Thyroid gland (tissue), 4 donors: ENCODE results near the gene MAJIN. TPM values are rescaled to one million over a fixed set of nuclear protein-coding genes. Genes with fewer than 3 reads are reported as not detected.

Experiments used
- DNase-seq, 2 donors: peaks; one replicate each; pipeline ENCODE4 v3.0.0-alpha.2; 2019
- H3K27ac ChIP-seq, 3 donors: fragments of 200-600 bp; sonication (generic); 1 replicate in 2 of 3; 2 replicates in 1 of 3; pipeline ENCODE4 v1.5.1; 2016 to 2019; ENCODE audit warnings: mild to moderate bottlenecking in 1 of 3, moderate library complexity in 1 of 3
- H3K27me3 ChIP-seq: fragments of 200-600 bp; sonication (generic); one replicate; pipeline ENCODE4 v1.5.1; 2019
- H3K36me3 ChIP-seq, 2 donors: fragments of 200-600 bp; sonication (generic); one replicate each; pipeline ENCODE4 v1.5.1; 2016 to 2019
- H3K4me1 ChIP-seq, 2 donors: fragments of 200-600 bp; sonication (generic); one replicate each; pipeline ENCODE4 v1.5.1; 2017 to 2019
- H3K4me3 ChIP-seq, 3 donors: fragments of 200-600 bp; sonication (generic); replicated peaks in 1 of 3; 1 replicate in 2 of 3; 2 replicates in 1 of 3; pipeline ENCODE4 v1.5.1; 2016; ENCODE audit warnings: mild to moderate bottlenecking in 1 of 3
- H3K9me3 ChIP-seq: fragments of 200-600 bp; sonication (generic); one replicate; pipeline ENCODE4 v1.5.1; 2017
- CTCF ChIP-seq, 6 experiments: fragments of 200-600 bp in 3 of 6; fragments of 450-650 bp in 3 of 6; sonication (generic) in 3 of 6; IDR thresholded peaks; one replicate each; pipeline ENCODE4 v1.5.1; 2016 to 2019; ENCODE audit warnings: antibody characterized with exemption in 6 of 6, mild to moderate bottlenecking in 2 of 6, inconsistent platforms in 1 of 6, moderate library complexity in 1 of 6
- POLR2A ChIP-seq, 2 donors: fragments of 450-650 bp; IDR thresholded peaks; one replicate each; pipeline ENCODE4 v1.6.1; 2017; ENCODE audit warnings: antibody characterized with exemption in 2 of 2, mild to moderate bottlenecking in 2 of 2, moderate library complexity in 1 of 2
- WGBS, 2 donors: methylation state at CpG; one replicate each; pipeline ENCODE4 v1.1.5; 2017; 5-methylcytosine and 5-hydroxymethylcytosine counted together
- intact Hi-C: fragments of 100-400 bp; cut with DNase I; formaldehyde crosslinking; loops from one replicate; pipeline ENCODE4 v1.15.1; 2023
- total RNA-seq, 4 donors: library from RNA; depleted of rRNA; stranded (reverse); fragments of >200 nt; gene quantifications; one replicate each; pipeline ENCODE4 v1.2.3, GENCODE V29; 2016

Gene MAJIN
- under 1 TPM in 1 of 4 donors, not detected in 3; 0.27 TPM for total RNA-seq

GRCh38 chr11:64971421-64972233 is at the start of gene MAJIN:
TSS of gene MAJIN (minus strand) at chr11:64972108. CDS start at chr11:64959405, 12,703 bp downstream.
- H3K27me3 ChIP-seq, result no peaks in the 10 kb centered on the region
- peak within 1 kb of the TSS; percentile 36 to 71 (median 49) for H3K27ac ChIP-seq
- H3K36me3 ChIP-seq, result no peaks in the 10 kb centered on the region
- H3K4me1 ChIP-seq, result peaks cover 13 to 15% of the 10 kb centered on the region in 2 donors
- peak; percentile 86 to 88 for DNase-seq
- peak within 1 kb of the TSS in 1 of 3 donors; percentile 21 for H3K4me3 ChIP-seq
- intact Hi-C loops, result no loop called here
- peak in 1 of 2 donors; percentile 35 for TF ChIP-seq POLR2A (IDR thresholded peaks at IDR 0.05)
- no peak for TF ChIP-seq CTCF (IDR thresholded peaks at IDR 0.05)
- 23 to 30% methylated on average over 38 to 52 of the region's 69 CpGs for WGBS, 2 donors
- no peaks in the 10 kb centered on the region for H3K9me3 ChIP-seq

GRCh38 chr11:65021509-65021908 is 49.6 kb upstream of the MAJIN start:
- H3K9me3 ChIP-seq, result no peaks in the 10 kb centered on the region
- H3K36me3 ChIP-seq, result peaks cover 4 to 8% of the 10 kb centered on the region in 2 donors
- no peak overlapping the region for H3K27ac ChIP-seq
- no peak for DNase-seq
- H3K4me1 ChIP-seq, result no peaks in the 10 kb centered on the region
- no peak overlapping the region for H3K4me3 ChIP-seq
- intact Hi-C loops, result loop anchor here (10.0 kb wide), 1 partner anchor 177 kb away; the partner anchor contains the start of gene CDC42BPG
- WGBS, 2 donors, result 87 to 96% methylated on average over 5 to 6 of the region's 11 CpGs
- TF ChIP-seq POLR2A (IDR thresholded peaks at IDR 0.05) (no peak), CTCF (IDR thresholded peaks at IDR 0.05) (no peak)
- no peaks in the 10 kb centered on the region for H3K27me3 ChIP-seq

GRCh38 chr11:65021003-65021402 is 49.1 kb upstream of the MAJIN start:
- H3K36me3 ChIP-seq, result peaks cover 4 to 8% of the 10 kb centered on the region in 2 donors
- no peaks in the 10 kb centered on the region for H3K9me3 ChIP-seq
- intact Hi-C loops, result loop anchor here (10.0 kb wide), 1 partner anchor 176 kb away; the partner anchor contains the start of gene CDC42BPG
- TF ChIP-seq POLR2A (IDR thresholded peaks at IDR 0.05), result no peak
- TF ChIP-seq CTCF (IDR thresholded peaks at IDR 0.05), result no peak
- no peak for DNase-seq
- 88 to 90% methylated on average over 3 of the region's 3 CpGs for WGBS, 2 donors
- H3K27me3 ChIP-seq, result no peaks in the 10 kb centered on the region
- H3K4me1 ChIP-seq, result no peaks in the 10 kb centered on the region
- H3K4me3 ChIP-seq, result no peak overlapping the region
- H3K27ac ChIP-seq, result no peak overlapping the region

- Histone ChIP-seq H3K27ac (no peak overlapping the region), H3K27me3 (no peaks in the 10 kb centered on the region), H3K9me3 (no peaks in the 10 kb centered on the region), H3K4me1 (peaks cover 5 to 8% of the 10 kb centered on the region in 2 donors), H3K4me3 (no peak overlapping the region), H3K36me3 (peaks cover 4 to 8% of the 10 kb centered on the region in 2 donors)
- no peak for DNase-seq
- no peak for TF ChIP-seq CTCF (IDR thresholded peaks at IDR 0.05)
- TF ChIP-seq POLR2A (IDR thresholded peaks at IDR 0.05), result no peak
- intact Hi-C loops, result loop anchor here (5.0 to 10.0 kb wide), 3 partner anchors 95 to 175 kb away; partner anchors contain the start of genes CDC42BPG, TM7SF2 and ZNHIT2
- 85 to 90% methylated on average over 6 to 7 of the region's 7 CpGs for WGBS, 2 donors
Observed at GRCh38 chr11:65019824-65020223, 47.9 kb upstream of the MAJIN start.

- WGBS, 2 donors, result 98 to 99% methylated on average over 6 of the region's 6 CpGs
- Histone ChIP-seq H3K4me1 (peaks cover 11 to 13% of the 10 kb centered on the region in 2 donors), H3K9me3 (no peaks in the 10 kb centered on the region), H3K4me3 (no peak overlapping the region), H3K27ac (no peak overlapping the region), H3K36me3 (peaks cover 4 to 8% of the 10 kb centered on the region in 2 donors), H3K27me3 (no peaks in the 10 kb centered on the region)
- intact Hi-C loops, result loop anchor here (5.0 to 10.0 kb wide), 2 partner anchors 97 to 106 kb away; partner anchors contain the start of genes TM7SF2 and ZNHIT2
- no peak for DNase-seq
- TF ChIP-seq POLR2A (IDR thresholded peaks at IDR 0.05) (no peak), CTCF (IDR thresholded peaks at IDR 0.05) (no peak)
Observed at GRCh38 chr11:65017937-65018336, 46.0 kb upstream of the MAJIN start.
